OCI-LY1 (cell line): Measurements from ENCODE around the gene TSHR.

ENCODE experiments used
- CTCF ChIP-seq: fragments of 200-600 bp; sonication (generic), shearing (Covaris generic); IDR thresholded peaks from 2 replicates; pipeline ENCODE4 v1.5.1; 2017; ENCODE audit warnings: mild to moderate bottlenecking, antibody characterized with exemption, low read length, moderate library complexity, mixed read lengths
- EZH2 ChIP-seq: fragments of 200-600 bp; sonication (generic), shearing (Covaris generic); IDR thresholded peaks from 2 replicates; pipeline ENCODE4 v1.8.0; 2017; ENCODE audit warnings: borderline replicate concordance, mixed run types, mild to moderate bottlenecking, antibody characterized with exemption, low read length, moderate library complexity, mixed read lengths

DNA sequence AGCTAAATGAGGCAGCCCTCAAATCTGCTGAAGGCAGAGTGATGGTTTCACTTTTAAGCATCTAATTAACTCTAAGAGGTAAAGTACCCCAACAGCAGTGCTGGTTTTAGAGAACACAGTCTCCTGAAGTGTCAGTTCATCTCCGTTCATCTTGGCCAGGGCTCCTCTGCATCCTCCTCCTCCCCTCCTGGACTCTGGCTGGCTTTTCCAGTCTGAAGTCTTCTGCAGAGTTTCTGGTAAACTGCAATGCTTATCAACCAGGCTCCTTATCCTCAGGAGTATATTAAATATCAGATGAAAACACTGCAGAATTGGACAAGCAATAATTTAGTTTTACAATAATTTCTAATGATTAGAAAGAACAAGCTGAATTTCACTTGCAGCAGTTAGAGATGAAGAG lies 150.0 kb downstream of the TSHR start:
- TF ChIP-seq CTCF: no peak
- TF ChIP-seq EZH2: no peak
